Measurements from ENCODE around the gene TAGLN. TPM values are rescaled to one million over a fixed set of nuclear protein-coding genes. Genes with fewer than 3 reads are reported as not detected.

The TAGLN gene
- polyA plus RNA-seq, 3 donors = 3.6 to 113 (median 4.0) TPM

- H3K79me2 ChIP-seq (ENCODE audit: insufficient read depth, low read length) = no peaks in the 10 kb centered on the region
These were observed 5.8 kb upstream of the TAGLN start for GRCh38 chr11:117193130-117194020.

More at GRCh38 chr11:117193130-117194020, 5.8 kb upstream of the TAGLN start:
- Mint-ChIP-seq H3K36me3 (peaks cover 77 to 99% of the 10 kb centered on the region in 2 donors), H3K9me3 (peaks cover 0 to 3% (median 0%) of the 10 kb centered on the region in 7 donors), H3K4me3 (no peak overlapping the region), H3K27me3 (ENCODE audit: low read depth in 3 of 3) (peaks cover 0 to 3% (median under 1%) of the 10 kb centered on the region in 3 donors), H3K27ac (peak overlapping the region in 2 of 7 donors; percentile 32 to 36), H3K4me1 (peaks cover 45% of the 10 kb centered on the region)
- TF ChIP-seq CTCF (IDR thresholded peaks at IDR 0.05) = no peak
- 97% methylated on average over 11 of the region's 15 CpGs for WGBS (ENCODE audit: insufficient coverage)
- H3K27me3 ChIP-seq (ENCODE audit: control insufficient read depth in 2 of 2, insufficient read depth in 2 of 2, low read length in 2 of 2) = no peaks in the 10 kb centered on the region
- DNase-seq = no peak
- H3K4me1 ChIP-seq (ENCODE audit: control insufficient read depth in 1 of 2, insufficient read depth in 2 of 2, low read length in 2 of 2) = peaks cover 42 to 45% of the 10 kb centered on the region in 2 donors
- no peaks in the 10 kb centered on the region for H3K9me3 ChIP-seq (replicated peaks in 1 of 2; ENCODE audit: control insufficient read depth in 1 of 2, insufficient read depth in 1 of 2, low read length in 2 of 2)
- no peak overlapping the region for H2AFZ ChIP-seq (ENCODE audit: insufficient read depth, low read depth, low read length, poor library complexity, severe bottlenecking)
- no peak overlapping the region for H3K4me3 ChIP-seq (replicated peaks in 1 of 3; ENCODE audit: low read depth in 2 of 3, low read length in 3 of 3)
- peak overlapping the region in 1 of 2 donors; percentile 41 for H3K27ac ChIP-seq (ENCODE audit: low read depth in 1 of 2, low read length in 2 of 2)
- H4K20me1 ChIP-seq (ENCODE audit: insufficient read depth, low read length) = no peaks in the 10 kb centered on the region
- H3K4me2 ChIP-seq (replicated peaks; ENCODE audit: extremely low read depth, low read length, poor library complexity, severe bottlenecking) = no peak overlapping the region
- H3K36me3 ChIP-seq (replicated peaks in 1 of 2; ENCODE audit: control insufficient read depth in 1 of 2, insufficient read depth in 2 of 2, low read length in 2 of 2) = peaks cover 70 to 90% of the 10 kb centered on the region in 2 donors
- no peak overlapping the region for H3K9ac ChIP-seq (ENCODE audit: insufficient read depth, low read length, poor library complexity, severe bottlenecking)
- intact Hi-C loops (cut with micrococcal nuclease) = no loop called here

Data from CD14-positive monocyte (primary cell).